ENCODE measurements around the gene KIAA0319L.

GRCh38 chr1:35505911-35506798, 51.0 kb downstream of the KIAA0319L start:
- TF ChIP-seq, protein P1, sequence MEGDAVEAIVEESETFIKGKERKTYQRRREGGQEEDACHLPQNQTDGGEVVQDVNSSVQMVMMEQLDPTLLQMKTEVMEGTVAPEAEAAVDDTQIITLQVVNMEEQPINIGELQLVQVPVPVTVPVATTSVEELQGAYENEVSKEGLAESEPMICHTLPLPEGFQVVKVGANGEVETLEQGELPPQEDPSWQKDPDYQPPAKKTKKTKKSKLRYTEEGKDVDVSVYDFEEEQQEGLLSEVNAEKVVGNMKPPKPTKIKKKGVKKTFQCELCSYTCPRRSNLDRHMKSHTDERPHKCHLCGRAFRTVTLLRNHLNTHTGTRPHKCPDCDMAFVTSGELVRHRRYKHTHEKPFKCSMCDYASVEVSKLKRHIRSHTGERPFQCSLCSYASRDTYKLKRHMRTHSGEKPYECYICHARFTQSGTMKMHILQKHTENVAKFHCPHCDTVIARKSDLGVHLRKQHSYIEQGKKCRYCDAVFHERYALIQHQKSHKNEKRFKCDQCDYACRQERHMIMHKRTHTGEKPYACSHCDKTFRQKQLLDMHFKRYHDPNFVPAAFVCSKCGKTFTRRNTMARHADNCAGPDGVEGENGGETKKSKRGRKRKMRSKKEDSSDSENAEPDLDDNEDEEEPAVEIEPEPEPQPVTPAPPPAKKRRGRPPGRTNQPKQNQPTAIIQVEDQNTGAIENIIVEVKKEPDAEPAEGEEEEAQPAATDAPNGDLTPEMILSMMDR (IDR thresholded peaks at IDR 0.05): no peak
- TF ChIP-seq POLR2A (IDR thresholded peaks at IDR 0.05): no peak
